Testis (tissue), 3 donors: Measurements from ENCODE around the gene SPTA1. TPM values are rescaled to one million over a fixed set of nuclear protein-coding genes. Genes with fewer than 3 reads are reported as not detected.

Experiments used
- DNase-seq: peaks from one replicate; pipeline ENCODE4 v3.0.0-alpha.2; 2019
- H3K27ac ChIP-seq, 2 donors: fragments of 200-600 bp; sonication (generic); one replicate each; pipeline ENCODE4 v1.5.1; 2019
- H3K27me3 ChIP-seq: fragments of 200-600 bp; sonication (generic); one replicate; pipeline ENCODE4 v1.5.1; 2019
- H3K36me3 ChIP-seq: fragments of 200-600 bp; sonication (generic); one replicate; pipeline ENCODE4 v1.5.1; 2017; ENCODE audit warnings: low read depth; ENCODE audit errors: missing control alignments
- H3K4me1 ChIP-seq: fragments of 200-600 bp; sonication (generic); one replicate; pipeline ENCODE4 v1.5.1; 2019
- H3K4me3 ChIP-seq, 2 donors: fragments of 200-600 bp; sonication (generic); one replicate each; pipeline ENCODE4 v1.5.1; 2017 to 2019
- H3K9me3 ChIP-seq: fragments of 200-600 bp; sonication (generic); one replicate; pipeline ENCODE4 v1.5.1; 2017
- POLR2A ChIP-seq: fragments of 450-650 bp; IDR thresholded peaks from one replicate; pipeline ENCODE4 v1.6.1; 2017; ENCODE audit warnings: antibody characterized with exemption, mild to moderate bottlenecking, moderate library complexity
- WGBS, 2 donors: methylation state at CpG; one replicate each; pipeline ENCODE4 v1.1.5; 2018; 5-methylcytosine and 5-hydroxymethylcytosine counted together
- intact Hi-C: fragments of 100-400 bp; cut with DNase I; formaldehyde crosslinking; loops from one replicate; pipeline ENCODE4 v1.15.1; 2023; ENCODE audit warnings: low total_unique reads
- polyA plus RNA-seq: library from polyadenylated mRNA; stranded (reverse); fragments of 350-450 nt; fragmentation: Illumina TruSeq; extraction: RNeasy Lipid Tissue Mini Kit (QIAGEN cat#74804); gene quantifications from one replicate; pipeline ENCODE4 v1.2.3, GENCODE V29; 2014; ENCODE audit warnings: low read depth, low replicate concordance; ENCODE audit not compliant: insufficient read depth
- total RNA-seq, 2 donors: library from RNA; depleted of rRNA; stranded (reverse); fragments of >200 nt; gene quantifications; one replicate each; pipeline ENCODE4 v1.2.3, GENCODE V29; 2016
- TF ChIP-seq, protein P1 (sequence below), 3 experiments: fragments of 450-650 bp in 2 of 3; fragments of 200-600 bp in 1 of 3; sonication (generic) in 1 of 3; IDR thresholded peaks; one replicate each; pipeline ENCODE4 v1.5.1; 2016 to 2019; ENCODE audit warnings: antibody characterized with exemption in 3 of 3, mild to moderate bottlenecking in 2 of 3, moderate library complexity in 1 of 3

The SPTA1 gene
- total and polyA plus RNA-seq, 3 donors from 2014 or later: 3.4 to 6.8 (median 4.2) TPM

DNA sequence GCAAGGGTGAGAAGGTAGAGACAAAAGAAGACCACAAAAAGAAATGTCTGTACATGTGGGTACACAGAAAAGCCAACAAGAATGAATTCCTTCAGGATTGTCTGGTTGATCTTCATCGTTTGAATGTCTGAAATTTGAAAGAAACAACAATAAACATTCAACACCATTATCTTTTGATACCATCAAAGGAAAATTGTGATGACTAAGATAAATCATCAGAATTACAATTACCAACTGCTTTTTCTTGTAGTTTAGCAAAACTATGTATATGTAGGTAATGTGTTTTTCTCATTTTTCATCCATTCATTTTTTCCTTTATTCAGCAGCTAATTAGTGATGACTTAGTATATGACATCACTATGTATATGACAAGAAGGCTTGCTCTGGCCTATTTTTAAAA, 106.8 kb downstream of the SPTA1 start, which contains the start of gene OR10X1:
OR10X1 (minus strand) TSS at position 167 of the 400 bp plus-strand sequence; CDS start at position 167, 0 bp downstream.
- intact Hi-C loops: no loop called here
- H3K9me3 ChIP-seq: no peaks in the 10 kb centered on the region
- WGBS, 2 donors: 85 to 94% methylated on average over 1 of the region's 1 CpG

DNA sequence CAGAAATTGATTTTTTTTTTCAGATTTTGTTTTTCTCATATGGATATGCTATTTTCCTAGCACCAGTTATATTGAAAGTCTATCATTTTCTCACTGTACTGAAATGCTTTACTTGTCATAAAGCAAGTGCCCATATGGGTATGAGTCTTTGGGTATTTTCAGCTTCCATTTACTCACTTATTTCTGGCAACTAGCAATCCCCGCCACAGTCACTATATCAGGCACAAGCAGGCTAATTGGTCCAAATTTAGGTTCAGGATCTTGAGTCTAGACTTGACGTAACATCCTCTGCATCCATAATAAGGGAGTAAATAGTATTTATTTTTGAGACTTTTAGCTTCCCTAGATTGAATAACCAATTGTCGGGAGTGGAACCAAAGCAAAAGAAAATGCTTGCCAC, 109.0 kb downstream of the SPTA1 start:
- Histone ChIP-seq H3K36me3 (no peaks in the 10 kb centered on the region), H3K4me3 (no peak overlapping the region), H3K27me3 (no peaks in the 10 kb centered on the region), H3K9me3 (no peaks in the 10 kb centered on the region), H3K27ac (no peak overlapping the region), H3K4me1 (no peaks in the 10 kb centered on the region)
- TF ChIP-seq, protein P1, sequence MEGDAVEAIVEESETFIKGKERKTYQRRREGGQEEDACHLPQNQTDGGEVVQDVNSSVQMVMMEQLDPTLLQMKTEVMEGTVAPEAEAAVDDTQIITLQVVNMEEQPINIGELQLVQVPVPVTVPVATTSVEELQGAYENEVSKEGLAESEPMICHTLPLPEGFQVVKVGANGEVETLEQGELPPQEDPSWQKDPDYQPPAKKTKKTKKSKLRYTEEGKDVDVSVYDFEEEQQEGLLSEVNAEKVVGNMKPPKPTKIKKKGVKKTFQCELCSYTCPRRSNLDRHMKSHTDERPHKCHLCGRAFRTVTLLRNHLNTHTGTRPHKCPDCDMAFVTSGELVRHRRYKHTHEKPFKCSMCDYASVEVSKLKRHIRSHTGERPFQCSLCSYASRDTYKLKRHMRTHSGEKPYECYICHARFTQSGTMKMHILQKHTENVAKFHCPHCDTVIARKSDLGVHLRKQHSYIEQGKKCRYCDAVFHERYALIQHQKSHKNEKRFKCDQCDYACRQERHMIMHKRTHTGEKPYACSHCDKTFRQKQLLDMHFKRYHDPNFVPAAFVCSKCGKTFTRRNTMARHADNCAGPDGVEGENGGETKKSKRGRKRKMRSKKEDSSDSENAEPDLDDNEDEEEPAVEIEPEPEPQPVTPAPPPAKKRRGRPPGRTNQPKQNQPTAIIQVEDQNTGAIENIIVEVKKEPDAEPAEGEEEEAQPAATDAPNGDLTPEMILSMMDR (IDR thresholded peaks at IDR 0.05): no peak
- no peak for TF ChIP-seq POLR2A
- intact Hi-C loops: no loop called here
- DNase-seq: no peak
- WGBS, 2 donors: 90 to 92% methylated on average over 3 of the region's 3 CpGs

More for the DNA sequence above, 106.8 kb downstream of the SPTA1 start, which contains the start of gene OR10X1:
- Histone ChIP-seq H3K36me3 (no peaks in the 10 kb centered on the region), H3K4me3 (no peak within 1 kb of the TSS), H3K27ac (no peak within 1 kb of the TSS), H3K27me3 (no peaks in the 10 kb centered on the region), H3K4me1 (no peaks in the 10 kb centered on the region)
- no peak for DNase-seq
- TF ChIP-seq POLR2A: no peak
- TF ChIP-seq, protein P1 (IDR thresholded peaks at IDR 0.05): no peak

DNA sequence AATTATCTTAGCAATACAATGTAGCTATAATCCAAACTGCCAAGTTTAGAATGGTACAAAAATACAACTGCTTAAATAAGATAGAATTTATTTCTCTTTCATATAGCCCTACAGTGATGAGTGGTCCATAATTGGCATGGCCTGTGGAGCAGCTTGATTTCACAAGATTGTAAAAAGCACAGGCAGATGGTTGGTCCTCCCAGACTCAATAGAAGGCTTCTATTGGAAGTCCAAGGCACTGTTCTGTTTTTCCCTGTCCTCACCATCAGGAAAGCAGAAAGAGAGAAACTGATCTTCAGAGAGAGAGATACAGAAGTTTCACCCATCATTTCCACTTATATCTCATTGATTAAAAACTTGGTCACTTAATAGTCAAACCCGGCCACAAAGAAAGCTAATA, 114.3 kb downstream of the SPTA1 start:
- intact Hi-C loops: no loop called here
- no peak for DNase-seq
- TF ChIP-seq, protein P1 (IDR thresholded peaks at IDR 0.05): no peak
- no peak for TF ChIP-seq POLR2A
- no peak overlapping the region for H3K4me3 ChIP-seq
- WGBS, 2 donors: 86 to 91% methylated on average over 1 of the region's 1 CpG
- no peaks in the 10 kb centered on the region for H3K9me3 ChIP-seq
- H3K4me1 ChIP-seq: no peaks in the 10 kb centered on the region
- no peaks in the 10 kb centered on the region for H3K27me3 ChIP-seq
- H3K27ac ChIP-seq: no peak overlapping the region
- H3K36me3 ChIP-seq: no peaks in the 10 kb centered on the region

DNA sequence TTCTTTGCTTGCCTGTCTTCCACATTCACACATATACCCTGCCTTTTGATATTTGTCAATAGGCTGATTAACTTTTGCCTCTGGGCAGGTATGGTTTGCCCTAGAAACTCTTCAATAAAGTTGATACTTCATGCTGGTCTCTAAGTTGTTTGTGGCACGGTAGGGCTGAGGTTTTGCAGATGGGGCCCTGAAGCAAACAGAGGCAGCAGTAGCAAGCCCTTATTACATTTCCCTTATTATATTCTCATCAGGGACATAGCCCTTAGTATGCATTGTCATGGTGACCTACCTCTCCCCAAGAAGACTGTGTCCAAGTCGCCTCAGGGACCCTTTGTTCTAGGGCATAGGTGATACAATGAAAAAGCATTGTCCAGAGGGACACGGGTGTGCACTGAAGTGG, 116.0 kb downstream of the SPTA1 start, which contains the start of gene OR6P1:
OR6P1 (minus strand) TSS at position 101 of the 400 bp plus-strand sequence. CDS start 6,976 bp downstream, outside the sequence.
- WGBS, 2 donors: 80 to 87% methylated on average over 3 of the region's 3 CpGs
- no peaks in the 10 kb centered on the region for H3K4me1 ChIP-seq
- no peaks in the 10 kb centered on the region for H3K36me3 ChIP-seq
- H3K27me3 ChIP-seq: no peaks in the 10 kb centered on the region
- TF ChIP-seq POLR2A: no peak
- TF ChIP-seq, protein P1 (IDR thresholded peaks at IDR 0.05): no peak
- no peak for DNase-seq
- H3K9me3 ChIP-seq: no peaks in the 10 kb centered on the region
- no peak within 1 kb of the TSS for H3K27ac ChIP-seq
- H3K4me3 ChIP-seq: no peak within 1 kb of the TSS
- intact Hi-C loops: no loop called here

DNA sequence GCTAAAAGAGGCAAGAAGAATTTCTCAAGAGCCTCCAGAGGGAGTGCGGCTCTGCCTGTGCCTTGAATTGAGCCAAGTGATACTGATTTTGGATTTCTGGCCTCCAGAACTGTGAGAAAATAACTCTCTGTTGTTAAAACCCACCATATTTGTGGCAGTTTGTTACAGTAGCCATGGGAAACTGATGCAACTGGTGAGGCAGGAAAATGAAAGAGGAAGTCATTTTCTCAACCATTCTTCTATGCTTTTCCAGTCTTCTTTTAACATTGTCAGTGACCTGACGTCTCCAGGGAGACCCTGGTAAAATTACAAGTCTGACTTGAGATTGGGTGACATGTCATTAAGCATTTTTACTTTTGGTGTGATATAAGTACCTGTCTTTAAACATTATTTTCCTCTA, 121.9 kb downstream of the SPTA1 start:
- Histone ChIP-seq H3K27me3 (no peaks in the 10 kb centered on the region), H3K4me1 (no peaks in the 10 kb centered on the region), H3K4me3 (no peak overlapping the region), H3K36me3 (no peaks in the 10 kb centered on the region), H3K27ac (no peak overlapping the region), H3K9me3 (no peaks in the 10 kb centered on the region)
- intact Hi-C loops: no loop called here
- 75 to 91% methylated on average over 2 of the region's 2 CpGs for whole genome bisulfite sequencing, 2 donors
- no peak for TF ChIP-seq POLR2A
- TF ChIP-seq, protein P1 (IDR thresholded peaks at IDR 0.05): no peak
- DNase-seq: no peak
